Measurements from ENCODE around the gene RELCH. TPM values are rescaled to one million over a fixed set of nuclear protein-coding genes. Genes with fewer than 3 reads are reported as not detected.

RELCH gene
- total and polyA plus RNA-seq, 10 of the 15 experiments (the other 5 are each of a cell fraction or from before 2014, with no cell fraction given): 3.1 to 23.6 (median 14.5) TPM

DNA sequence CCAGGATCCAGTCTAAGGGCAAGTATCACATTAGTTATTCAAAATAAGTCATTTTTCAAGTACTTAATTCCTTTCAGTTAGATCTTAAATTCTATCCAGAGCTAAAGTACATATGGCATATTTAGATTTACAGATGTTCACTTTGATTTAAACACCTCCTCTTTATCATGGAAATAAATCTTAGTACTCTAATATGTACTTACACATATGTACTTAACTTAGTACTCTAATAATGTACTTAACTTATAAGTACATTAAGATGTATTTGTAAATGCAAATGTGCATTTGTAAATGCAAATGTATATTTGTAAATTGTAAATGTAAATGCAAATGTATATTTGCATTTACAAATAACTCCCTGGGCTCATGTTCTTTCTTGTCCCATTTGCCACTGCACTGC lies 14.8 kb upstream of the RELCH start:
- SMC1A ChIA-PET (ENCODE audit: uncharacterized antibody, unreplicated experiment): no interaction called here
- Histone ChIP-seq H3K79me2 (ENCODE audit: control insufficient read depth, insufficient read depth, low read length) (no peaks in the 10 kb centered on the region), H3K27me3 (replicated peaks in 1 of 2; ENCODE audit: control insufficient read depth in 2 of 2, insufficient read depth in 2 of 2, low read length in 1 of 2) (no peaks in the 10 kb centered on the region), H2AFZ (ENCODE audit: control insufficient read depth, low read depth, low read length) (no peak overlapping the region), H3K9me3 (replicated peaks; ENCODE audit: control insufficient read depth, insufficient read depth, low read length) (no peaks in the 10 kb centered on the region), H3K9ac (ENCODE audit: control insufficient read depth, insufficient read depth, low read length) (no peak overlapping the region), H3K36me3 (ENCODE audit: control insufficient read depth in 2 of 2, insufficient read depth in 2 of 2, low read length in 1 of 2) (no peaks in the 10 kb centered on the region), H3K4me1 (ENCODE audit: control insufficient read depth, insufficient read depth, low read length) (no peaks in the 10 kb centered on the region), H4K20me1 (ENCODE audit: control insufficient read depth, insufficient read depth) (no peaks in the 10 kb centered on the region), H3K27ac (ENCODE audit: control insufficient read depth, insufficient read depth) (no peak overlapping the region), H3K4me3 (no peak overlapping the region), H3K4me2 (ENCODE audit: control insufficient read depth, insufficient read depth) (no peak overlapping the region)
- in situ Hi-C loops (cut with MboI) (no loop called here), intact Hi-C loops (cut with micrococcal nuclease; ENCODE audit: unreplicated experiment) (no loop called here)
- POLR2A ChIA-PET: no interaction called here
- TF ChIP-seq ZNF207 (IDR thresholded peaks at IDR 0.05; ENCODE audit: borderline replicate concordance): no peak
- TF ChIP-seq ZBTB33 (IDR thresholded peaks at IDR 0.05): no peak
- no peak for TF ChIP-seq ETV6 (conservative IDR thresholded peaks at IDR 0.05 in 1 of 2, IDR thresholded peaks at IDR 0.05 in 1 of 2; ENCODE audit: borderline replicate concordance in 1 of 2, low read depth in 1 of 2)
- TF ChIP-seq BACH1 (IDR thresholded peaks at IDR 0.05; ENCODE audit: borderline replicate concordance): no peak
- no peak for TF ChIP-seq MEF2B (IDR thresholded peaks at IDR 0.05; ENCODE audit: partially characterized antibody, poor library complexity, severe bottlenecking)
- no peak for TF ChIP-seq BRCA1 (IDR thresholded peaks at IDR 0.05; ENCODE audit: low read depth, low read length)
- RAD21 ChIA-PET (ENCODE audit: unreplicated experiment): no interaction called here
- ATAC-seq (no peak), DNase-seq (ENCODE audit: low read depth, low spot score) (no peak), FAIRE-seq (no peak)
- CTCF ChIA-PET: no interaction called here
- no TSS peak for BruUV-seq (replicated peaks)
